ENCODE results near the gene COMP. TPM values are rescaled to one million over a fixed set of nuclear protein-coding genes. Genes with fewer than 3 reads are reported as not detected.

COMP gene
- total RNA-seq, 5 donors from 2014 or later (not counting 1 experiment from before 2014, with no cell fraction given): not detected

DNA sequence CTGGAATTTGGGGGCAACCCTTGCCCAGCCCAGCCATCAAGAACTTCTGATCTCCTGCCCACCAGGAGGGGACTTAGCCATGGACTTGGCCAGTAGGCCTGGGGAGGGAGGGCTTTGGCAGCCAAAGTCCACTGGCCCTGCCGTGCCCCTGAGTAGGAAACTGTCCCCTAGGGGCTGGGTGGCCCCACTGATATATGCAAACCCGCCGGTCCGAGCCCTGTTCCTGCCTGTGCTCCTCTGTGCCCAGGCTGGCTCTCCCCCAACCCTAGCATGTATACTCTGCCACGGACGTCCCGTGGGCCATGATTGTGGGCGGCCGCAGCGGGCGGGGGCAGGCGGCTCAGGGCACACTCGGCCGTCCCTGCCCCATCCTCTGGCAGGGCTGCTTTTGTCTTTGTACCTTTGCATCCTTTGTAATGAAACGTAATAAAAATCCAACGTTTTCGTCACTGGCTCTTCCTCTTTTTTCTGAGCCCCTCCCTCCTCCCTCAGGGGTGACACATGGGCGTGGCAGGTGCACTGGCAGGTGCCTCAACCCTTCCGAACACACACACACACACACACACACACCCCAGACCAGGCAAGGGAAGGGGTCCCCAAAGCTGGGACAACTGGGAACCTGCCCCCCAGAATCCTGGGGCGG, 9.1 kb downstream of the COMP start:
- no peaks in the 10 kb centered on the region for H3K36me3 ChIP-seq (ENCODE audit: control insufficient read depth in 2 of 2, extremely low read depth in 1 of 2, insufficient read depth in 1 of 2, low read length in 1 of 2)
- H3K27me3 ChIP-seq (replicated peaks in 1 of 2; ENCODE audit: control insufficient read depth in 2 of 2, extremely low read depth in 1 of 2, insufficient read depth in 2 of 2, low read length in 1 of 2): peaks cover 3 to 79% of the 10 kb centered on the region in 2 experiments
- CTCF ChIA-PET: no interaction called here
- H3K9me3 ChIP-seq: no peaks in the 10 kb centered on the region
- POLR2A ChIA-PET: no interaction called here
- no peak overlapping the region for H3K27ac ChIP-seq (ENCODE audit: low read length)
- no peak for ATAC-seq (replicated peaks in 1 of 4)
- Mint-ChIP-seq H3K4me1 (peaks cover 9 to 16% (median 14%) of the 10 kb centered on the region in 3 donors), H3K27ac (no peak overlapping the region), H3K9me3 (no peaks in the 10 kb centered on the region), H3K27me3 (peaks cover 13 to 21% of the 10 kb centered on the region in 2 donors), H3K36me3 (no peaks in the 10 kb centered on the region), H3K4me3 (no peak overlapping the region)
- no peak for DNase-seq
- H3K4me1 ChIP-seq (ENCODE audit: control insufficient read depth in 1 of 2, extremely low read depth in 1 of 2, insufficient read depth in 2 of 2, low read length in 2 of 2): peaks cover 0 to 16% of the 10 kb centered on the region in 2 experiments
- no peak overlapping the region for H3K4me3 ChIP-seq (ENCODE audit: control insufficient read depth in 1 of 2, extremely low read depth in 1 of 2, low read length in 1 of 2)
- 65% methylated on average over 7 of the region's 20 CpGs for WGBS (ENCODE audit: insufficient coverage)

- Mint-ChIP-seq H3K27ac (no peak overlapping the region), H3K4me3 (no peak overlapping the region), H3K4me1 (peaks cover 7 to 12% (median 9%) of the 10 kb centered on the region in 3 donors), H3K9me3 (no peaks in the 10 kb centered on the region), H3K27me3 (peaks cover 9 to 14% of the 10 kb centered on the region in 2 donors), H3K36me3 (no peaks in the 10 kb centered on the region)
- DNase-seq: no peak
- peaks cover 0 to 16% of the 10 kb centered on the region in 2 experiments for H3K4me1 ChIP-seq (ENCODE audit: control insufficient read depth in 1 of 2, extremely low read depth in 1 of 2, insufficient read depth in 2 of 2, low read length in 2 of 2)
- POLR2A ChIA-PET: no interaction called here
- no peak overlapping the region for H3K4me3 ChIP-seq (ENCODE audit: control insufficient read depth in 1 of 2, extremely low read depth in 1 of 2, low read length in 1 of 2)
- H3K36me3 ChIP-seq (ENCODE audit: control insufficient read depth in 2 of 2, extremely low read depth in 1 of 2, insufficient read depth in 1 of 2, low read length in 1 of 2): no peaks in the 10 kb centered on the region
- H3K9me3 ChIP-seq: no peaks in the 10 kb centered on the region
- no peak for ATAC-seq (replicated peaks in 1 of 4)
- CTCF ChIA-PET: no interaction called here
- WGBS (ENCODE audit: insufficient coverage): 90% methylated on average over 7 of the region's 14 CpGs
- H3K27me3 ChIP-seq (replicated peaks in 1 of 2; ENCODE audit: control insufficient read depth in 2 of 2, extremely low read depth in 1 of 2, insufficient read depth in 2 of 2, low read length in 1 of 2): peaks cover 0 to 70% of the 10 kb centered on the region in 2 experiments
- no peak overlapping the region for H3K27ac ChIP-seq (ENCODE audit: low read length)
Measured at GRCh38 chr19:18781047-18781600, 10.0 kb downstream of the COMP start.

GRCh38 chr19:18780631-18781030, 10.5 kb downstream of the COMP start:
- Mint-ChIP-seq H3K36me3 (no peaks in the 10 kb centered on the region), H3K4me3 (no peak overlapping the region), H3K4me1 (peaks cover 4 to 8% (median 4%) of the 10 kb centered on the region in 3 donors), H3K27me3 (peaks cover 4 to 10% of the 10 kb centered on the region in 2 donors), H3K9me3 (no peaks in the 10 kb centered on the region), H3K27ac (no peak overlapping the region)
- no peak for ATAC-seq (replicated peaks in 1 of 4)
- Histone ChIP-seq H3K27ac (ENCODE audit: low read length) (no peak overlapping the region), H3K4me1 (ENCODE audit: control insufficient read depth in 1 of 2, extremely low read depth in 1 of 2, insufficient read depth in 2 of 2, low read length in 2 of 2) (peaks cover 0 to 12% of the 10 kb centered on the region in 2 experiments), H3K9me3 (no peaks in the 10 kb centered on the region), H3K4me3 (ENCODE audit: control insufficient read depth in 1 of 2, extremely low read depth in 1 of 2, low read length in 1 of 2) (no peak overlapping the region), H3K27me3 (replicated peaks in 1 of 2; ENCODE audit: control insufficient read depth in 2 of 2, extremely low read depth in 1 of 2, insufficient read depth in 2 of 2, low read length in 1 of 2) (peaks cover 0 to 65% of the 10 kb centered on the region in 2 experiments), H3K36me3 (ENCODE audit: control insufficient read depth in 2 of 2, extremely low read depth in 1 of 2, insufficient read depth in 1 of 2, low read length in 1 of 2) (no peaks in the 10 kb centered on the region)
- 74% methylated on average over 6 of the region's 10 CpGs for WGBS (ENCODE audit: insufficient coverage)
- POLR2A ChIA-PET: interaction anchor here in 1 of 2 donors (0.6 kb wide), 1 partner anchor 298 kb away, joined by 12 read pairs; no protein-coding TSS in a partner anchor
- CTCF ChIA-PET: no interaction called here
- no peak for DNase-seq

GRCh38 chr19:18780081-18780480, 11.0 kb downstream of the COMP start:
- Mint-ChIP-seq H3K4me1 (peaks cover 0 to 4% (median 0%) of the 10 kb centered on the region in 3 donors), H3K9me3 (no peaks in the 10 kb centered on the region), H3K27ac (no peak overlapping the region), H3K4me3 (no peak overlapping the region), H3K27me3 (peaks cover 0 to 6% of the 10 kb centered on the region in 2 donors), H3K36me3 (no peaks in the 10 kb centered on the region)
- no peak overlapping the region for H3K4me3 ChIP-seq (ENCODE audit: control insufficient read depth in 1 of 2, extremely low read depth in 1 of 2, low read length in 1 of 2)
- H3K27me3 ChIP-seq (replicated peaks in 1 of 2; ENCODE audit: control insufficient read depth in 2 of 2, extremely low read depth in 1 of 2, insufficient read depth in 2 of 2, low read length in 1 of 2): peaks cover 0 to 61% of the 10 kb centered on the region in 2 experiments
- DNase-seq (no peak), ATAC-seq (replicated peaks in 1 of 4) (no peak)
- WGBS (ENCODE audit: insufficient coverage): 83% methylated on average over 16 of the region's 17 CpGs
- H3K9me3 ChIP-seq: no peaks in the 10 kb centered on the region
- H3K4me1 ChIP-seq (ENCODE audit: control insufficient read depth in 1 of 2, extremely low read depth in 1 of 2, insufficient read depth in 2 of 2, low read length in 2 of 2): peaks cover 0 to 7% of the 10 kb centered on the region in 2 experiments
- H3K27ac ChIP-seq (ENCODE audit: low read length): no peak overlapping the region
- POLR2A ChIA-PET: interaction anchor here in 1 of 2 donors (0.6 kb wide), 1 partner anchor 298 kb away, joined by 12 read pairs; no protein-coding TSS in a partner anchor
- H3K36me3 ChIP-seq (ENCODE audit: control insufficient read depth in 2 of 2, extremely low read depth in 1 of 2, insufficient read depth in 1 of 2, low read length in 1 of 2): no peaks in the 10 kb centered on the region
- CTCF ChIA-PET: no interaction called here

DNA sequence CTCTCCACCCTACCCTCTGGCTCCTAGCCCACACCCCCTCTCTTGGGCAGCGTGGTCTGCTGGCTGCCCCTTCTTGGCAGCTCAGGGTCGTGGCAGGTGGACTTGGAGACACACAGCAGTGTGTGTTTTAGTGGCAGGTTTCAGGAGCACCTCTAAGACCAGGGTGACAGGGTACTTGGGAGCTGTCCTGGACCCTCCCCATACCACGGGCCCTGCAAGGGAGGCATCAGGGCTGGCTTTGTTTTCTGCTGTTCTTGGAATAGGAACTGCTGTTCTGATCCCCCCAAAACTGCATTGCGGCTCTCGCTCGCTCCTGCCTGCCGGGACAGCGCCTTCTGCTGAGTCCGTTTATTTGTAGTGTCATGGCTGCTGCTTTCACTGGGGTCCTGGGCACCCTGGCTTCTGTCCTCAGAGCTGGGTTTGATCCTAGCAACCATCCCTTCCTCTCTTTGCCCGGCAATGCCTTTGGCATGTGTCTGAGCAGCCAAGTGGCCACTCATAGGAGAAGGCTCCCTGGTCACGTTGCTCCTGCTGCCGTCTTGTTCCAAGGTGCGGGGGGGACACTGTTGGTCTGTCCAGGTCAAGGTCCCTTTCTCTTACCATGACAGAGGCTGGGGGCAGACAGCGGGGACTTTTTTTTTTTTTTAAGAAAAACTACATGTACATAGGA, 12.1 kb downstream of the COMP start:
- Histone ChIP-seq H3K27ac (ENCODE audit: low read length) (no peak overlapping the region), H3K36me3 (ENCODE audit: control insufficient read depth in 2 of 2, extremely low read depth in 1 of 2, insufficient read depth in 1 of 2, low read length in 1 of 2) (no peaks in the 10 kb centered on the region), H3K4me1 (ENCODE audit: control insufficient read depth in 1 of 2, extremely low read depth in 1 of 2, insufficient read depth in 2 of 2, low read length in 2 of 2) (no peaks in the 10 kb centered on the region), H3K27me3 (replicated peaks in 1 of 2; ENCODE audit: control insufficient read depth in 2 of 2, extremely low read depth in 1 of 2, insufficient read depth in 2 of 2, low read length in 1 of 2) (peaks cover 0 to 50% of the 10 kb centered on the region in 2 experiments), H3K4me3 (ENCODE audit: control insufficient read depth in 1 of 2, extremely low read depth in 1 of 2, low read length in 1 of 2) (no peak overlapping the region), H3K9me3 (no peaks in the 10 kb centered on the region)
- 91% methylated on average over 8 of the region's 14 CpGs for WGBS (ENCODE audit: insufficient coverage)
- H3K27me3 Mint-ChIP-seq: no peaks in the 10 kb centered on the region
- no peak overlapping the region for H3K27ac Mint-ChIP-seq
- H3K36me3 Mint-ChIP-seq: no peaks in the 10 kb centered on the region
- DNase-seq (no peak), ATAC-seq (replicated peaks in 1 of 4) (no peak)
- ChIA-PET CTCF (no interaction called here), POLR2A (no interaction called here)
- no peaks in the 10 kb centered on the region for H3K4me1 Mint-ChIP-seq
- H3K4me3 Mint-ChIP-seq: no peak overlapping the region
- H3K9me3 Mint-ChIP-seq: no peaks in the 10 kb centered on the region

DNA sequence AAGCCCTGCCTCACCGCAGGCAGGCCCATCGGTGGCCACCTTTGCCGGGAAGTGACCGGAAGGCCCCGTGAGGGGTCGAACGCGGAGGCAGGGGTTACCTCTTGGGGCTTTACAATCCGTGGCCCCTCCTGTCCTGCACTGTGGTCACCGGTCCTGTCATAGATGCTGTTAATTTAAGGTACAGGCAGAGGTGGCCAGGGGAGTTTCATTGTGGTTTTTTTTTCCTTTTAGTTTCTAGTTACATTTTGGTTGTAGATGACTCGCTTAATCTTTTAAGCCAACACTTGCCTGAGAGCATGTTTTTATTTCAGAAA, 13.1 kb downstream of the COMP start:
- Mint-ChIP-seq H3K4me1 (no peaks in the 10 kb centered on the region), H3K4me3 (no peak overlapping the region), H3K36me3 (no peaks in the 10 kb centered on the region), H3K9me3 (no peaks in the 10 kb centered on the region), H3K27ac (no peak overlapping the region), H3K27me3 (no peaks in the 10 kb centered on the region)
- ChIA-PET POLR2A (no interaction called here), CTCF (no interaction called here)
- Histone ChIP-seq H3K27ac (ENCODE audit: low read length) (no peak overlapping the region), H3K4me3 (ENCODE audit: control insufficient read depth in 1 of 2, extremely low read depth in 1 of 2, low read length in 1 of 2) (no peak overlapping the region), H3K27me3 (replicated peaks in 1 of 2; ENCODE audit: control insufficient read depth in 2 of 2, extremely low read depth in 1 of 2, insufficient read depth in 2 of 2, low read length in 1 of 2) (peaks cover 0 to 43% of the 10 kb centered on the region in 2 experiments), H3K9me3 (no peaks in the 10 kb centered on the region), H3K36me3 (ENCODE audit: control insufficient read depth in 2 of 2, extremely low read depth in 1 of 2, insufficient read depth in 1 of 2, low read length in 1 of 2) (no peaks in the 10 kb centered on the region), H3K4me1 (ENCODE audit: control insufficient read depth in 1 of 2, extremely low read depth in 1 of 2, insufficient read depth in 2 of 2, low read length in 2 of 2) (no peaks in the 10 kb centered on the region)
- 63% methylated on average over 9 of the region's 11 CpGs for WGBS (ENCODE audit: insufficient coverage)
- DNase-seq (no peak), ATAC-seq (replicated peaks in 1 of 4) (no peak)

All from T-cell (primary cell).